Activated naive CD8-positive, alpha-beta T cell treated with anti-CD3 and anti-CD28 coated beads, Interleukin-2, amount 10 ng/mL, durations not matched to agents 7 days and 5 days (primary cell): ENCODE data around the gene AKR7A2. TPM values are rescaled to one million over a fixed set of nuclear protein-coding genes. Genes with fewer than 3 reads are reported as not detected.

Experiments used
- ATAC-seq: fragments of 150-1000 bp; cut with Tn5 transposase; one replicate; pipeline ENCODE4 v1.10.0; 2021; ENCODE audit warnings: low read depth, moderate library complexity
- POLR2A ChIA-PET: fragments of 350-600 bp; sonication (Branson Sonifier 250); formaldehyde crosslinking; loops from one replicate; lab custom pipeline; 2021; ENCODE audit warnings: antibody characterized with exemption; lab: Charles Lee
- DNase-seq: peaks from one replicate; pipeline ENCODE4 v3.0.0; 2021
- H3K27ac Mint-ChIP-seq: one replicate; pipeline ENCODE4 v1.8.0; 2022; ENCODE audit warnings: mild to moderate bottlenecking, mixed read lengths
- H3K27me3 Mint-ChIP-seq: one replicate; pipeline ENCODE4 v1.8.0; 2022; ENCODE audit warnings: mild to moderate bottlenecking, moderate library complexity, mixed read lengths
- H3K36me3 Mint-ChIP-seq: one replicate; pipeline ENCODE4 v1.8.0; 2021; ENCODE audit warnings: mild to moderate bottlenecking, mixed read lengths
- H3K4me1 Mint-ChIP-seq: one replicate; pipeline ENCODE4 v1.8.0; 2021; ENCODE audit warnings: mixed read lengths
- H3K4me3 Mint-ChIP-seq: one replicate; pipeline ENCODE4 v1.8.0; 2022; ENCODE audit warnings: mild to moderate bottlenecking, moderate library complexity, mixed read lengths
- H3K9me3 Mint-ChIP-seq: one replicate; pipeline ENCODE4 v1.8.0; 2021; ENCODE audit warnings: mixed read lengths
- total RNA-seq, 2 experiments: library from RNA; stranded (reverse); gene quantifications; one replicate each; pipeline ENCODE4 v1.2.3, GENCODE V29; 2021

The AKR7A2 gene
- 10 to 100 TPM; 48.5 to 49.6 TPM for total RNA-seq

- peak; percentile 94 for ATAC-seq
- Mint-ChIP-seq H3K4me1 (peaks cover 39% of the 10 kb centered on the region), H3K27ac (peak within 1 kb of the TSS; percentile 83), H3K27me3 (no peaks in the 10 kb centered on the region), H3K4me3 (peak within 1 kb of the TSS; percentile 95), H3K36me3 (peaks cover 5% of the 10 kb centered on the region), H3K9me3 (no peaks in the 10 kb centered on the region)
- POLR2A ChIA-PET: interaction anchor here (0.8 to 1.0 kb wide), 2 partner anchors 18 to 102 kb away, joined by 3 read pairs; partner anchors contain the start of gene UBR4
- peak; percentile 96 for DNase-seq
These were observed at the start of gene AKR7A2, which contains the start of gene SLC66A1 for GRCh38 chr1:19311931-19312781. TSS of gene AKR7A2 (minus strand) at chr1:19312144. CDS start at chr1:19312124, 20 bp downstream. TSS of gene SLC66A1 (plus strand) at chr1:19312326. CDS start at chr1:19317678, 5,352 bp downstream.

- H3K9me3 Mint-ChIP-seq: no peaks in the 10 kb centered on the region
- H3K36me3 Mint-ChIP-seq: peaks cover 2% of the 10 kb centered on the region
- POLR2A ChIA-PET: no interaction called here
- H3K4me1 Mint-ChIP-seq: peaks cover 20% of the 10 kb centered on the region
- ATAC-seq: no peak
- no peak overlapping the region for H3K27ac Mint-ChIP-seq
- H3K4me3 Mint-ChIP-seq: no peak overlapping the region
- no peak for DNase-seq
- H3K27me3 Mint-ChIP-seq: no peaks in the 10 kb centered on the region
These were observed 49.1 kb upstream of the AKR7A2 start for GRCh38 chr1:19360843-19361610.

- ATAC-seq: no peak
- no peaks in the 10 kb centered on the region for H3K27me3 Mint-ChIP-seq
- H3K9me3 Mint-ChIP-seq: no peaks in the 10 kb centered on the region
- peak overlapping the region; percentile 51 for H3K4me3 Mint-ChIP-seq
- POLR2A ChIA-PET: no interaction called here
- no peak for DNase-seq
- peaks cover 8% of the 10 kb centered on the region for H3K36me3 Mint-ChIP-seq
- peak overlapping the region; percentile 18 for H3K27ac Mint-ChIP-seq
- H3K4me1 Mint-ChIP-seq: peaks cover 20% of the 10 kb centered on the region
These were observed 48.5 kb upstream of the AKR7A2 start for GRCh38 chr1:19360432-19360831.

- ATAC-seq (peak; percentile 72), DNase-seq (no peak)
- no peaks in the 10 kb centered on the region for H3K9me3 Mint-ChIP-seq
- POLR2A ChIA-PET: no interaction called here
- peak overlapping the region; percentile 48 for H3K27ac Mint-ChIP-seq
- peak overlapping the region; percentile 51 for H3K4me3 Mint-ChIP-seq
- peaks cover 20% of the 10 kb centered on the region for H3K4me1 Mint-ChIP-seq
- H3K27me3 Mint-ChIP-seq: no peaks in the 10 kb centered on the region
- H3K36me3 Mint-ChIP-seq: peaks cover 8% of the 10 kb centered on the region
These were observed 48.1 kb upstream of the AKR7A2 start for GRCh38 chr1:19360016-19360415.

GRCh38 chr1:19359357-19359756 is 47.4 kb upstream of the AKR7A2 start:
- Mint-ChIP-seq H3K4me3 (no peak overlapping the region), H3K9me3 (no peaks in the 10 kb centered on the region), H3K4me1 (peaks cover 20% of the 10 kb centered on the region), H3K36me3 (peaks cover 8% of the 10 kb centered on the region), H3K27ac (no peak overlapping the region), H3K27me3 (no peaks in the 10 kb centered on the region)
- ATAC-seq (peak; percentile 10), DNase-seq (no peak)
- POLR2A ChIA-PET: interaction anchor here (0.6 kb wide), 1 partner anchor 42 kb away, joined by 3 read pairs; no protein-coding TSS in a partner anchor

- no peaks in the 10 kb centered on the region for H3K27me3 Mint-ChIP-seq
- peaks cover 8% of the 10 kb centered on the region for H3K36me3 Mint-ChIP-seq
- DNase-seq (no peak), ATAC-seq (no peak)
- POLR2A ChIA-PET: no interaction called here
- no peak overlapping the region for H3K4me3 Mint-ChIP-seq
- no peak overlapping the region for H3K27ac Mint-ChIP-seq
- no peaks in the 10 kb centered on the region for H3K9me3 Mint-ChIP-seq
- peaks cover 20% of the 10 kb centered on the region for H3K4me1 Mint-ChIP-seq
These were observed 46.8 kb upstream of the AKR7A2 start for GRCh38 chr1:19358710-19359109.

GRCh38 chr1:19357299-19357986 is 45.5 kb upstream of the AKR7A2 start:
- Mint-ChIP-seq H3K4me1 (peaks cover 18% of the 10 kb centered on the region), H3K4me3 (no peak overlapping the region), H3K36me3 (peaks cover 11% of the 10 kb centered on the region), H3K27me3 (no peaks in the 10 kb centered on the region), H3K9me3 (no peaks in the 10 kb centered on the region), H3K27ac (no peak overlapping the region)
- POLR2A ChIA-PET: no interaction called here
- ATAC-seq (no peak), DNase-seq (no peak)

GRCh38 chr1:19356266-19356665 is 44.3 kb upstream of the AKR7A2 start:
- DNase-seq: no peak
- POLR2A ChIA-PET: no interaction called here
- H3K27me3 Mint-ChIP-seq: no peaks in the 10 kb centered on the region
- H3K36me3 Mint-ChIP-seq: peaks cover 11% of the 10 kb centered on the region
- H3K4me1 Mint-ChIP-seq: peaks cover 16% of the 10 kb centered on the region
- no peak overlapping the region for H3K4me3 Mint-ChIP-seq
- no peaks in the 10 kb centered on the region for H3K9me3 Mint-ChIP-seq
- ATAC-seq: no peak
- H3K27ac Mint-ChIP-seq: no peak overlapping the region

- Mint-ChIP-seq H3K4me3 (no peak overlapping the region), H3K9me3 (no peaks in the 10 kb centered on the region), H3K4me1 (no peaks in the 10 kb centered on the region), H3K27ac (no peak overlapping the region), H3K36me3 (peaks cover 13% of the 10 kb centered on the region), H3K27me3 (no peaks in the 10 kb centered on the region)
- no peak for DNase-seq
- POLR2A ChIA-PET: no interaction called here
- no peak for ATAC-seq
These were observed 42.6 kb upstream of the AKR7A2 start for GRCh38 chr1:19354531-19354981.

GRCh38 chr1:19353596-19353995 is 41.7 kb upstream of the AKR7A2 start:
- H3K4me3 Mint-ChIP-seq: no peak overlapping the region
- no peaks in the 10 kb centered on the region for H3K9me3 Mint-ChIP-seq
- no peaks in the 10 kb centered on the region for H3K4me1 Mint-ChIP-seq
- H3K27ac Mint-ChIP-seq: peak overlapping the region; percentile 6
- peaks cover 13% of the 10 kb centered on the region for H3K36me3 Mint-ChIP-seq
- no peaks in the 10 kb centered on the region for H3K27me3 Mint-ChIP-seq
- no peak for DNase-seq
- POLR2A ChIA-PET: no interaction called here
- no peak for ATAC-seq

GRCh38 chr1:19352839-19353238 is 40.9 kb upstream of the AKR7A2 start:
- no peak for ATAC-seq
- Mint-ChIP-seq H3K9me3 (no peaks in the 10 kb centered on the region), H3K36me3 (peaks cover 13% of the 10 kb centered on the region), H3K27ac (no peak overlapping the region), H3K4me1 (no peaks in the 10 kb centered on the region), H3K27me3 (no peaks in the 10 kb centered on the region), H3K4me3 (no peak overlapping the region)
- POLR2A ChIA-PET: no interaction called here
- no peak for DNase-seq

GRCh38 chr1:19351873-19352272 is 39.9 kb upstream of the AKR7A2 start:
- no peak for ATAC-seq
- H3K4me3 Mint-ChIP-seq: no peak overlapping the region

GRCh38 chr1:19350566-19350965 is 38.6 kb upstream of the AKR7A2 start:
- DNase-seq (no peak), ATAC-seq (no peak)
- Mint-ChIP-seq H3K27me3 (no peaks in the 10 kb centered on the region), H3K4me3 (no peak overlapping the region), H3K27ac (no peak overlapping the region), H3K9me3 (no peaks in the 10 kb centered on the region), H3K36me3 (peaks cover 8% of the 10 kb centered on the region), H3K4me1 (no peaks in the 10 kb centered on the region)
- POLR2A ChIA-PET: no interaction called here

More at GRCh38 chr1:19351873-19352272, 39.9 kb upstream of the AKR7A2 start:
- no peaks in the 10 kb centered on the region for H3K9me3 Mint-ChIP-seq
- no peak overlapping the region for H3K27ac Mint-ChIP-seq
- H3K36me3 Mint-ChIP-seq: peaks cover 13% of the 10 kb centered on the region
- POLR2A ChIA-PET: no interaction called here
- no peaks in the 10 kb centered on the region for H3K27me3 Mint-ChIP-seq
- DNase-seq: no peak
- no peaks in the 10 kb centered on the region for H3K4me1 Mint-ChIP-seq
